H1 (cell line): ENCODE results near the gene MCHR1. TPM values are rescaled to one million over a fixed set of nuclear protein-coding genes. Genes with fewer than 3 reads are reported as not detected.

Source experiments
- ASH2L ChIP-seq: fragments of 200-600, 300-600 bp; sonication (generic); IDR thresholded peaks from one replicate; pipeline ENCODE4 v1.7.1; 2017; ENCODE audit warnings: low read length
- BACH1 ChIP-seq: IDR thresholded peaks from 2 replicates; pipeline ENCODE4 v1.6.1; 2012; ENCODE audit warnings: low read length, improper control_type of control experiment
- BRCA1 ChIP-seq: IDR thresholded peaks from 2 replicates; pipeline ENCODE4 v1.6.1; 2012; ENCODE audit warnings: low read depth, low read length, improper control_type of control experiment
- CHD7 ChIP-seq: fragments of 300-600 bp; sonication (generic); IDR thresholded peaks from 2 replicates; pipeline ENCODE4 v1.7.1; 2012; ENCODE audit warnings: low read length, moderate library complexity, mild to moderate bottlenecking, inconsistent platforms; ENCODE audit not compliant: insufficient replicate concordance
- CTCF ChIP-seq, 3 experiments: IDR thresholded peaks; 1 replicate in 2 of 3; 2 replicates in 1 of 3; pipeline versions ENCODE4 v1.5.1 to v1.6.1; 2011; ENCODE audit warnings: low read length in 3 of 3, mild to moderate bottlenecking in 3 of 3, inconsistent platforms in 2 of 3, low read depth in 1 of 3, moderate library complexity in 1 of 3; ENCODE audit not compliant: insufficient read depth in 1 of 3; ENCODE audit errors: control extremely low read depth in 1 of 3
- E2F6 ChIP-seq: IDR thresholded peaks from 2 replicates; pipeline ENCODE4 v1.6.1; 2012; ENCODE audit warnings: inconsistent platforms
- EZH2 ChIP-seq: fragments of 200-600 bp; sonication (generic); IDR thresholded peaks from 2 replicates; pipeline ENCODE4 v1.7.1; 2012; ENCODE audit warnings: low read depth, mild to moderate bottlenecking, moderate library complexity, low read length, inconsistent platforms; ENCODE audit not compliant: severe bottlenecking
- TAF7 ChIP-seq: optimal IDR thresholded peaks from 2 replicates; pipeline ENCODE3; 2011; ENCODE audit warnings: low read depth, mild to moderate bottlenecking, inconsistent platforms, low read length, moderate library complexity, borderline replicate concordance
- polyA plus RNA-seq, 7 experiments: library from polyadenylated mRNA; depleted of rRNA in 3 of 7; stranded (reverse) in 5 of 7; unstranded in 2 of 7; fragments of >200 nt in 5 of 7; fragments of 200-250 nt in 2 of 7; gene quantifications; 1 replicate in 5 of 7; 2 replicates in 1 of 7; 4 replicates in 1 of 7; pipeline versions ENCODE4 v1.2.1 to v1.2.3, GENCODE V29; 2011 to 2013; ENCODE audit warnings: missing spikeins in 2 of 7, mixed read lengths in 2 of 7
- total RNA-seq: library from RNA; stranded (reverse); fragmentation: NEBNext Ultra II Directional; extraction: Animal tissue kit (Norgen Biotek cat#: 25700); gene quantifications from 2 replicates; pipeline ENCODE4 v1.2.1, GENCODE V29; 2021

The MCHR1 gene
- total and polyA plus RNA-seq, 2 of the 8 experiments (the other 6 are each of a cell fraction or from before 2014, with no cell fraction given), result 0.91 to 7.6 TPM

GRCh38 chr22:40648386-40648785, 30.9 kb upstream of the MCHR1 start (continued):
- TF ChIP-seq CHD7, result no peak
- no peak for TF ChIP-seq BACH1
- TF ChIP-seq CTCF (IDR thresholded peaks at IDR 0.05; ENCODE audit: control extremely low read depth in 1 of 3, insufficient read depth in 1 of 3, low read depth in 1 of 3, low read length in 3 of 3), result no peak
- no peak for TF ChIP-seq ASH2L
- TF ChIP-seq EZH2, result no peak
- no peak for TF ChIP-seq E2F6
- no peak for TF ChIP-seq TAF7
- TF ChIP-seq BRCA1, result no peak
